Measurements from ENCODE around the gene ZMAT3.
A peak's percentile ranks its signal among the peaks of the same experiment; 100 is the strongest.
"Not testable (repeated sequence)": the region's sequence is repeated elsewhere in the genome, so short reads cannot be mapped to it uniquely, and the experiment has no call there.

Gene ZMAT3

GRCh38 chr3:179071323-179072099 is at the start of gene ZMAT3:
Gene ZMAT3 (minus strand): TSS chr3:179071809. CDS start chr3:179067752, 4,057 bp downstream.
- peak; percentile 82 for DNase-seq

GRCh38 chr3:179116816-179117215 is 45.2 kb upstream of the ZMAT3 start:
- DNase-seq: no peak

GRCh38 chr3:179115444-179115843 is 43.8 kb upstream of the ZMAT3 start:
- not testable (repeated sequence) for DNase-seq

- no peak for DNase-seq
Measured at GRCh38 chr3:179113903-179114302, 42.3 kb upstream of the ZMAT3 start.

GRCh38 chr3:179108086-179108485 is 36.5 kb upstream of the ZMAT3 start:
- DNase-seq: no peak

- DNase-seq: no peak
Measured at GRCh38 chr3:179107617-179108016, 36.0 kb upstream of the ZMAT3 start.

GRCh38 chr3:179105881-179106280 is 34.3 kb upstream of the ZMAT3 start:
- DNase-seq: no peak

- no peak for DNase-seq
Measured at GRCh38 chr3:179100652-179101051, 29.0 kb upstream of the ZMAT3 start.

- peak; percentile 12 for DNase-seq
Measured at GRCh38 chr3:179098388-179099077, 26.9 kb upstream of the ZMAT3 start.

- DNase-seq: peak; percentile 15
Measured at GRCh38 chr3:179093807-179094206, 22.2 kb upstream of the ZMAT3 start.

- DNase-seq: no peak
Measured at GRCh38 chr3:179091113-179091512, 19.5 kb upstream of the ZMAT3 start.

- DNase-seq: peak; percentile 16
Measured at GRCh38 chr3:179088306-179088705, 16.7 kb upstream of the ZMAT3 start.

GRCh38 chr3:179083977-179084376 is 12.4 kb upstream of the ZMAT3 start:
- no peak for DNase-seq

GRCh38 chr3:179082416-179082815 is 10.8 kb upstream of the ZMAT3 start:
- no peak for DNase-seq

GRCh38 chr3:179081885-179082284 is 10.3 kb upstream of the ZMAT3 start:
- DNase-seq: no peak

- no peak for DNase-seq
Measured at GRCh38 chr3:179079537-179079936, 7.9 kb upstream of the ZMAT3 start.

- no peak for DNase-seq
Measured at GRCh38 chr3:179076243-179077027, 4.8 kb upstream of the ZMAT3 start.

- no peak for DNase-seq
Measured at GRCh38 chr3:179074656-179075055, 3.0 kb upstream of the ZMAT3 start.

- DNase-seq: no peak
Measured at GRCh38 chr3:179073816-179074215, 2.2 kb upstream of the ZMAT3 start.

GRCh38 chr3:179072100-179072438 is 460 bp upstream of the ZMAT3 start:
- peak; percentile 54 for DNase-seq

- DNase-seq: no peak
Measured at GRCh38 chr3:179071027-179071322, 634 bp downstream of the ZMAT3 start.

GRCh38 chr3:179069762-179070390 is 1.7 kb downstream of the ZMAT3 start:
- DNase-seq: peak; percentile 9

- DNase-seq: peak; percentile 56
Measured at GRCh38 chr3:179068779-179069530, 2.7 kb downstream of the ZMAT3 start.

All from DMS53 (cell line).